ENCODE results near the gene GPR156. TPM values are rescaled to one million over a fixed set of nuclear protein-coding genes. Genes with fewer than 3 reads are reported as not detected.

The GPR156 gene
- total RNA-seq, 4 donors from 2014 or later: not detected

GRCh38 chr3:120192579-120192978 lies 92.4 kb downstream of the GPR156 start:
- Histone ChIP-seq H3K27ac (no peak overlapping the region), H3K27me3 (no peaks in the 10 kb centered on the region), H3K36me3 (no peaks in the 10 kb centered on the region), H3K4me3 (no peak overlapping the region), H3K9me3 (no peaks in the 10 kb centered on the region), H3K4me1 (no peaks in the 10 kb centered on the region)
- no peak for TF ChIP-seq CTCF (IDR thresholded peaks at IDR 0.05)
- TF ChIP-seq POLR2A (IDR thresholded peaks at IDR 0.05): no peak
- no peak for DNase-seq

- TF ChIP-seq CTCF (IDR thresholded peaks at IDR 0.05): no peak
- no peak for TF ChIP-seq POLR2A (IDR thresholded peaks at IDR 0.05)
- Histone ChIP-seq H3K4me1 (no peaks in the 10 kb centered on the region), H3K27me3 (no peaks in the 10 kb centered on the region), H3K9me3 (no peaks in the 10 kb centered on the region), H3K27ac (no peak overlapping the region), H3K4me3 (no peak overlapping the region), H3K36me3 (no peaks in the 10 kb centered on the region)
- no peak for DNase-seq
Measured at GRCh38 chr3:120192159-120192558, 92.9 kb downstream of the GPR156 start.

- no peaks in the 10 kb centered on the region for H3K4me1 ChIP-seq
- H3K4me3 ChIP-seq: no peak overlapping the region
- TF ChIP-seq POLR2A (IDR thresholded peaks at IDR 0.05): no peak
- peak in 4 of 6 experiments; percentile 16 to 53 (median 44) for TF ChIP-seq CTCF (IDR thresholded peaks at IDR 0.05)
- no peak overlapping the region for H3K27ac ChIP-seq
- H3K27me3 ChIP-seq: no peaks in the 10 kb centered on the region
- DNase-seq: no peak
- H3K36me3 ChIP-seq: no peaks in the 10 kb centered on the region
- no peaks in the 10 kb centered on the region for H3K9me3 ChIP-seq
Measured at GRCh38 chr3:120182613-120183511, 102.2 kb downstream of the GPR156 start.

GRCh38 chr3:120181632-120182031 lies 103.4 kb downstream of the GPR156 start:
- TF ChIP-seq POLR2A (IDR thresholded peaks at IDR 0.05): no peak
- peak in 1 of 6 experiments; percentile 18 for TF ChIP-seq CTCF (IDR thresholded peaks at IDR 0.05)
- Histone ChIP-seq H3K27me3 (no peaks in the 10 kb centered on the region), H3K36me3 (no peaks in the 10 kb centered on the region), H3K4me3 (no peak overlapping the region), H3K27ac (no peak overlapping the region), H3K4me1 (no peaks in the 10 kb centered on the region), H3K9me3 (no peaks in the 10 kb centered on the region)
- no peak for DNase-seq

GRCh38 chr3:120180731-120181412 lies 104.2 kb downstream of the GPR156 start:
- TF ChIP-seq POLR2A (IDR thresholded peaks at IDR 0.05): no peak
- TF ChIP-seq CTCF (IDR thresholded peaks at IDR 0.05): no peak
- Histone ChIP-seq H3K27ac (no peak overlapping the region), H3K36me3 (no peaks in the 10 kb centered on the region), H3K4me1 (no peaks in the 10 kb centered on the region), H3K4me3 (no peak overlapping the region), H3K9me3 (no peaks in the 10 kb centered on the region), H3K27me3 (no peaks in the 10 kb centered on the region)
- no peak for DNase-seq

Data from Peyer's patch (tissue), 4 donors.